Measurements from ENCODE around the gene CTNNA3. TPM values are rescaled to one million over a fixed set of nuclear protein-coding genes. Genes with fewer than 3 reads are reported as not detected.

Gene CTNNA3
- total RNA-seq, 1 experiment from 2014 or later = 0.85 TPM

DNA sequence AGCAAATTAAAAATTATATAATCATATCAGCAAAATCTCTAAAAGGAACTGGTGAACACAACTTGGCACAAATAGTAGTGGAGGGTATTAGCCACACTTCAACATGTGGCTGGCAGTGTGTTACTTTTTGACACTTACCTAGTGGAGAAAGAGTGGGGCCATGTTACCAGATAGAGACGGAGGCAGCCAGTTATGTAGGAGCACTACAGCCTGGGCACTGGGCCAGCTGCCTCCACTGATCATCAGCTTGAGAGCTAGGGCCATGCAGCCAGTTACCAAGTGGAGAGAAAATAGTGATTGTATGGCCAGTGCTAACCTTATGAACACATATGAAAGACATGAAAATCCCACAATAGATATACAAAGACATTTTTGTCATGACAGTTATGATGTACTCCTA is 243.1 kb downstream of the CTNNA3 start:
- H3K27ac ChIP-seq (ENCODE audit: low read length) = no peak overlapping the region
- no peaks in the 10 kb centered on the region for H3K27me3 ChIP-seq (ENCODE audit: control insufficient read depth, insufficient read depth, low read length)
- no peaks in the 10 kb centered on the region for H3K36me3 ChIP-seq (ENCODE audit: control insufficient read depth, insufficient read depth, low read length)
- no peak overlapping the region for H3K4me3 ChIP-seq (ENCODE audit: low read depth in 2 of 2, low read length in 2 of 2)
- no peaks in the 10 kb centered on the region for H3K4me1 ChIP-seq (ENCODE audit: control insufficient read depth, insufficient read depth, low read length)
- no peaks in the 10 kb centered on the region for H3K9me3 ChIP-seq (ENCODE audit: control insufficient read depth, insufficient read depth, low read depth, low read length)
- DNase-seq (ENCODE audit: low read depth, low spot score) (no peak), ATAC-seq (no peak)
- in situ Hi-C loops (cut with HindIII; ENCODE audit: low pct_unique_long_range_greater_than_20kb, low sequenced_read_pairs) = no loop called here
- ChIA-PET POLR2A (no interaction called here), CTCF (no interaction called here)
- no TSS peak for BruUV-seq (replicated peaks)
- TF ChIP-seq, protein P1, sequence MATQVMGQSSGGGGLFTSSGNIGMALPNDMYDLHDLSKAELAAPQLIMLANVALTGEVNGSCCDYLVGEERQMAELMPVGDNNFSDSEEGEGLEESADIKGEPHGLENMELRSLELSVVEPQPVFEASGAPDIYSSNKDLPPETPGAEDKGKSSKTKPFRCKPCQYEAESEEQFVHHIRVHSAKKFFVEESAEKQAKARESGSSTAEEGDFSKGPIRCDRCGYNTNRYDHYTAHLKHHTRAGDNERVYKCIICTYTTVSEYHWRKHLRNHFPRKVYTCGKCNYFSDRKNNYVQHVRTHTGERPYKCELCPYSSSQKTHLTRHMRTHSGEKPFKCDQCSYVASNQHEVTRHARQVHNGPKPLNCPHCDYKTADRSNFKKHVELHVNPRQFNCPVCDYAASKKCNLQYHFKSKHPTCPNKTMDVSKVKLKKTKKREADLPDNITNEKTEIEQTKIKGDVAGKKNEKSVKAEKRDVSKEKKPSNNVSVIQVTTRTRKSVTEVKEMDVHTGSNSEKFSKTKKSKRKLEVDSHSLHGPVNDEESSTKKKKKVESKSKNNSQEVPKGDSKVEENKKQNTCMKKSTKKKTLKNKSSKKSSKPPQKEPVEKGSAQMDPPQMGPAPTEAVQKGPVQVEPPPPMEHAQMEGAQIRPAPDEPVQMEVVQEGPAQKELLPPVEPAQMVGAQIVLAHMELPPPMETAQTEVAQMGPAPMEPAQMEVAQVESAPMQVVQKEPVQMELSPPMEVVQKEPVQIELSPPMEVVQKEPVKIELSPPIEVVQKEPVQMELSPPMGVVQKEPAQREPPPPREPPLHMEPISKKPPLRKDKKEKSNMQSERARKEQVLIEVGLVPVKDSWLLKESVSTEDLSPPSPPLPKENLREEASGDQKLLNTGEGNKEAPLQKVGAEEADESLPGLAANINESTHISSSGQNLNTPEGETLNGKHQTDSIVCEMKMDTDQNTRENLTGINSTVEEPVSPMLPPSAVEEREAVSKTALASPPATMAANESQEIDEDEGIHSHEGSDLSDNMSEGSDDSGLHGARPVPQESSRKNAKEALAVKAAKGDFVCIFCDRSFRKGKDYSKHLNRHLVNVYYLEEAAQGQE (IDR thresholded peaks at IDR 0.05; ENCODE audit: insufficient read depth in 1 of 2, low read depth in 2 of 2, low read length in 1 of 2) = no peak
- TF ChIP-seq SIN3A (IDR thresholded peaks at IDR 0.05; ENCODE audit: borderline replicate concordance, insufficient read depth, low read depth, low read length) (no peak), TCF7L2 (IDR thresholded peaks at IDR 0.05; ENCODE audit: low read depth, low read length) (no peak), POLR2AphosphoS5 (IDR thresholded peaks at IDR 0.05; ENCODE audit: low read depth, low read length) (no peak)
- TF ChIP-seq, protein P2, sequence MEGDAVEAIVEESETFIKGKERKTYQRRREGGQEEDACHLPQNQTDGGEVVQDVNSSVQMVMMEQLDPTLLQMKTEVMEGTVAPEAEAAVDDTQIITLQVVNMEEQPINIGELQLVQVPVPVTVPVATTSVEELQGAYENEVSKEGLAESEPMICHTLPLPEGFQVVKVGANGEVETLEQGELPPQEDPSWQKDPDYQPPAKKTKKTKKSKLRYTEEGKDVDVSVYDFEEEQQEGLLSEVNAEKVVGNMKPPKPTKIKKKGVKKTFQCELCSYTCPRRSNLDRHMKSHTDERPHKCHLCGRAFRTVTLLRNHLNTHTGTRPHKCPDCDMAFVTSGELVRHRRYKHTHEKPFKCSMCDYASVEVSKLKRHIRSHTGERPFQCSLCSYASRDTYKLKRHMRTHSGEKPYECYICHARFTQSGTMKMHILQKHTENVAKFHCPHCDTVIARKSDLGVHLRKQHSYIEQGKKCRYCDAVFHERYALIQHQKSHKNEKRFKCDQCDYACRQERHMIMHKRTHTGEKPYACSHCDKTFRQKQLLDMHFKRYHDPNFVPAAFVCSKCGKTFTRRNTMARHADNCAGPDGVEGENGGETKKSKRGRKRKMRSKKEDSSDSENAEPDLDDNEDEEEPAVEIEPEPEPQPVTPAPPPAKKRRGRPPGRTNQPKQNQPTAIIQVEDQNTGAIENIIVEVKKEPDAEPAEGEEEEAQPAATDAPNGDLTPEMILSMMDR (IDR thresholded peaks at IDR 0.05) = no peak
- intact Hi-C loops (cut with micrococcal nuclease; ENCODE audit: unreplicated experiment) = no loop called here

DNA sequence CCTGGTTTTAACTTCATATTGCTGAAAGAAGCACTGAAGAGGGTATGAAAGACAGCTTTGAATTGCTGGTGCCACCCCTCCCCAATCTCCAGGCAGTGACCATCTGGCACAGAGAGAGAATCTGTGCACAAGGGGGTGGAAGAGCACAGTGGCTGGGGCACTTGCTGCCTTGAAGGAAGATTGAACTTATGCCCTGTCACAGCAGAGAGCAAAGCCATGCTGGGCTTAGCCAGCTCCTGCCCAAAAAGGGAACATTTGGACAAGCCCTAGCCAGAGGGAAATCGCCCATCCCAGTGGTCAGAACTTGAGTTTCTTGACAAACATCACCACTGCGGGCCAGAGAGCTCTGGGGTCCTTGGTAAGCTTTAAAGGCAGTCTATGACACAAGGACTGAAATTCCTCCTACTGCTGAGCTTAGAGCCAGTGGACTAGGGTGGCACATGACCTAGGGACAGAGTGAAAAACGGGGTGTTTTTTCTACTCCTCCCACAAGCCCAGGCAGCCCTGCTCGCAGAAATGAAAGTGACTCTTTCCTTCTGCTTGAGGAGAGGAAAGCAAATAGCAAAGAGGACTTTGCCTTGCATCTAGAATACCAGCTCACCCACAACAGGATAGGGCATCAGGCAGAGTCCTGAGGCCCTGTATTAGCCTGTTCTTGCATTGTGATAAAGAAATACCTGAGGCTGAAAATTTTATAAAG is 257.2 kb downstream of the CTNNA3 start:
- POLR2A ChIA-PET = no interaction called here
- intact Hi-C loops (cut with micrococcal nuclease; ENCODE audit: unreplicated experiment) (no loop called here), in situ Hi-C loops (cut with HindIII; ENCODE audit: low pct_unique_long_range_greater_than_20kb, low sequenced_read_pairs) (no loop called here)

More for the DNA sequence above, 257.2 kb downstream of the CTNNA3 start:
- peak overlapping the region in 1 of 2 experiments; percentile 9; a peak in 1 of 4 replicates for H3K4me3 ChIP-seq (ENCODE audit: low read depth in 2 of 2, low read length in 2 of 2)
- TF ChIP-seq, protein P1 (IDR thresholded peaks at IDR 0.05; ENCODE audit: insufficient read depth in 1 of 2, low read depth in 2 of 2, low read length in 1 of 2) = no peak
- no peak for TF ChIP-seq TCF7L2 (IDR thresholded peaks at IDR 0.05; ENCODE audit: low read depth, low read length)
- TF ChIP-seq, protein P2 (IDR thresholded peaks at IDR 0.05) = no peak
- TF ChIP-seq SIN3A (IDR thresholded peaks at IDR 0.05; ENCODE audit: borderline replicate concordance, insufficient read depth, low read depth, low read length) = no peak
- TF ChIP-seq POLR2AphosphoS5 (IDR thresholded peaks at IDR 0.05; ENCODE audit: low read depth, low read length) = no peak
- H3K4me1 ChIP-seq (ENCODE audit: control insufficient read depth, insufficient read depth, low read length) = no peaks in the 10 kb centered on the region
- no peaks in the 10 kb centered on the region; the same call in 1 of the 2 replicates for H3K36me3 ChIP-seq (ENCODE audit: control insufficient read depth, insufficient read depth, low read length)
- CTCF ChIA-PET = no interaction called here
- no peak for DNase-seq (ENCODE audit: low read depth, low spot score)
- peak; percentile 53; the same call in 1 of the 2 replicates for ATAC-seq
- no TSS peak for BruUV-seq (replicated peaks)
- H3K27ac ChIP-seq (ENCODE audit: low read length) = no peak overlapping the region
- H3K27me3 ChIP-seq (ENCODE audit: control insufficient read depth, insufficient read depth, low read length) = no peaks in the 10 kb centered on the region
- no peaks in the 10 kb centered on the region for H3K9me3 ChIP-seq (ENCODE audit: control insufficient read depth, insufficient read depth, low read depth, low read length)
